GM10266 (cell line): ENCODE measurements around the gene TESK2.

ENCODE experiments used
- DNase-seq: peaks from one replicate; pipeline ENCODE4 v3.0.0; 2012; ENCODE audit errors: extremely low spot score
- CTCF ChIP-seq: IDR thresholded peaks from 2 replicates; pipeline ENCODE4 v1.5.1; 2012; ENCODE audit warnings: mild to moderate bottlenecking, low read depth; ENCODE audit not compliant: control insufficient read depth, insufficient read depth; ENCODE audit errors: missing control alignments

Gene TESK2

GRCh38 chr1:45405636-45406035 lies 85.3 kb downstream of the TESK2 start:
- TF ChIP-seq CTCF = no peak
- DNase-seq = no peak

- no peak for DNase-seq
- no peak for TF ChIP-seq CTCF
These were observed 87.2 kb downstream of the TESK2 start for GRCh38 chr1:45403718-45404117.

- no peak for TF ChIP-seq CTCF
- no peak for DNase-seq
These were observed 87.7 kb downstream of the TESK2 start for GRCh38 chr1:45403298-45403697.

- DNase-seq = no peak
- TF ChIP-seq CTCF = no peak
These were observed 89.4 kb downstream of the TESK2 start for GRCh38 chr1:45401524-45401923.

- no peak for TF ChIP-seq CTCF
These were observed 90.9 kb downstream of the TESK2 start for GRCh38 chr1:45400049-45400448.

GRCh38 chr1:45397285-45397684 lies 93.7 kb downstream of the TESK2 start:
- no peak for TF ChIP-seq CTCF
- DNase-seq = no peak

More at GRCh38 chr1:45400049-45400448, 90.9 kb downstream of the TESK2 start:
- DNase-seq = no peak

- DNase-seq = no peak
- TF ChIP-seq CTCF = no peak
These were observed 95.4 kb downstream of the TESK2 start for GRCh38 chr1:45395582-45395981.

- no peak for DNase-seq
- no peak for TF ChIP-seq CTCF
These were observed 95.9 kb downstream of the TESK2 start for GRCh38 chr1:45395051-45395450.
